ENCODE data around the gene HTR4.

- TF ChIP-seq POLR2A (IDR thresholded peaks at IDR 0.05): no peak
- TF ChIP-seq CTCF (IDR thresholded peaks at IDR 0.05): no peak
Observed at GRCh38 chr5:148452499-148453193, 201.7 kb downstream of the HTR4 start.

All from body of pancreas (tissue), 4 donors.